HTR-8/SVneo (cell line): Measurements from ENCODE around the gene MMS19.
A peak's percentile ranks its signal among the peaks of the same experiment; 100 is the strongest.

ENCODE experiments used
- DNase-seq: peaks from one replicate; pipeline ENCODE4 v3.0.0; 2011; ENCODE audit warnings: low spot score, mixed read lengths; ENCODE audit not compliant: insufficient read length
- FAIRE-seq: peaks from 2 replicates; lab custom pipeline; 2011; peaks lifted over from hg19 to GRCh38; lab: Jason Lieb, UNC

The MMS19 gene, protein sequence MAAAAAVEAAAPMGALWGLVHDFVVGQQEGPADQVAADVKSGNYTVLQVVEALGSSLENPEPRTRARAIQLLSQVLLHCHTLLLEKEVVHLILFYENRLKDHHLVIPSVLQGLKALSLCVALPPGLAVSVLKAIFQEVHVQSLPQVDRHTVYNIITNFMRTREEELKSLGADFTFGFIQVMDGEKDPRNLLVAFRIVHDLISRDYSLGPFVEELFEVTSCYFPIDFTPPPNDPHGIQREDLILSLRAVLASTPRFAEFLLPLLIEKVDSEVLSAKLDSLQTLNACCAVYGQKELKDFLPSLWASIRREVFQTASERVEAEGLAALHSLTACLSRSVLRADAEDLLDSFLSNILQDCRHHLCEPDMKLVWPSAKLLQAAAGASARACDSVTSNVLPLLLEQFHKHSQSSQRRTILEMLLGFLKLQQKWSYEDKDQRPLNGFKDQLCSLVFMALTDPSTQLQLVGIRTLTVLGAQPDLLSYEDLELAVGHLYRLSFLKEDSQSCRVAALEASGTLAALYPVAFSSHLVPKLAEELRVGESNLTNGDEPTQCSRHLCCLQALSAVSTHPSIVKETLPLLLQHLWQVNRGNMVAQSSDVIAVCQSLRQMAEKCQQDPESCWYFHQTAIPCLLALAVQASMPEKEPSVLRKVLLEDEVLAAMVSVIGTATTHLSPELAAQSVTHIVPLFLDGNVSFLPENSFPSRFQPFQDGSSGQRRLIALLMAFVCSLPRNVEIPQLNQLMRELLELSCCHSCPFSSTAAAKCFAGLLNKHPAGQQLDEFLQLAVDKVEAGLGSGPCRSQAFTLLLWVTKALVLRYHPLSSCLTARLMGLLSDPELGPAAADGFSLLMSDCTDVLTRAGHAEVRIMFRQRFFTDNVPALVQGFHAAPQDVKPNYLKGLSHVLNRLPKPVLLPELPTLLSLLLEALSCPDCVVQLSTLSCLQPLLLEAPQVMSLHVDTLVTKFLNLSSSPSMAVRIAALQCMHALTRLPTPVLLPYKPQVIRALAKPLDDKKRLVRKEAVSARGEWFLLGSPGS

DNA sequence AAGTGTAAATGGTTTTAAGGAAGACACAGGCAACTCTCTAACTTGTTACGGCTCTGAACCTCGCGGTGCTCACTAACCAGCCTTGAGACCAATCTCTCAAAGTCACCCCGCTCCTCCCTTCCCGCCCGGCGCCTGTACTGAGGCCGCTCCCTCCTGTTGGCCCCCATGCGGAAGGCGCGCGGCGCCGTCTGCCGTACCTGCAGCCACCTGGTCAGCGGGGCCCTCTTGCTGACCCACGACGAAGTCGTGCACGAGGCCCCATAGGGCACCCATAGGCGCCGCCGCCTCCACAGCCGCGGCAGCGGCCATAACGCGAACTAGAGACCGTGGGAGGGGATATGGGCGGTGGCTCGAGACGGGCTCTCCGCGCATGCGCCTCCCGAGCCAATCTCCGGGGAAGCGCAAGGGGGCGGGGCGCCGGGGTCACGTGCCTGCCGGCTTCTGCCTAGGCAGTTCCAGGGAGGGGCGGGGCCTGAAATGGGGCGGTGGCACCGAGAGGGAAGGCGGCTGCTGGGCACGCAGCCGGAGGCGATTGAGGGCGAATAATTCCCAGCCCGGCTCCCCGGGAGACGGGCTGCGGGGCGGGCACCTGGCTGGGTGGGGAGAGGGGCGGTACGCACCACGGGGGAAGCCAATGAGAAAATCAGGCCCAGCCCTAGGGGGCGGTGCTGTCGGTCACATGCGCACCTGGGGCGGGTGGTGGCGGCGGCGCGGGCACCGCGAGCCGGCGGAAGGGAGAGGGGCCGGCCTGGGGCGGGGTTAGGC lies at the start of gene MMS19:
MMS19 (minus strand) TSS at position 347 of the 765 bp plus-strand sequence; CDS start at position 309, 38 bp downstream.
- FAIRE-seq: peak; percentile 96
- DNase-seq: peak; percentile 98

DNA sequence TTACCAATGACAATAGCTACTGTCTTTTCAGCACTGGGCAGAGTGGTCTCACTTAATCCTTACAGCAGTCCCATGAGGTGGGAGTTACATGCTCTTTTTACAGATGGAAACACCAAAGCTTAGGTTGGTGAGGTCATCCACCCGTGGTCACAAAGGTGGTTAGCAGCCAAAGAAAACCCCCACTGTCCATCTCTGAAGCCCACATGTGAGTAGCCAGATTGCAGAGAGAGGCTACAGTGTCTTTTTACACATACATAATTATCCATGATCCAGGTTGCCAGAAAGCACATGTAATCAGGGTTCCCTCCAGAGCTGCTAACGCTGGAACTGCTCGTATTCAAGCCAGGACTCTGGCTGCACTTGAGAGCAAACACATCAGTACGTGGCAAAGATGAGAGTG lies 49.7 kb upstream of the MMS19 start:
- DNase-seq (no peak), FAIRE-seq (peak; percentile 4)

DNA sequence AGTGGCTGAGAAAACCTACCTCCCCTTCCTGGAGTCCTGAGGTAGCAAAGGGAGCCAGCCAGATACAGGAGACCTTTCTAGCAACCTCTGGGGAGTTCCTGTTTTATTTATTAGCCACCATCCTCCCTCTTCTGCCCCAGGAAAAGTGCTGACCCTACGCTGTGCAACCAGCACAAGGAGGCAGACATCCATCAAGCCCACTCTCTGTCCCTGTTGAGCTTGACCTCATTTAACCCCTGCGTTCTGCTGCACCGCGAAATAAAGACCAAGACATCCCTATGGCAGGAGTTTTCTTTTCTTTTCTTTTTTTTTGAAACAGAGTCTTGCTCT lies 49.0 kb upstream of the MMS19 start:
- FAIRE-seq (no peak), DNase-seq (no peak)

DNA sequence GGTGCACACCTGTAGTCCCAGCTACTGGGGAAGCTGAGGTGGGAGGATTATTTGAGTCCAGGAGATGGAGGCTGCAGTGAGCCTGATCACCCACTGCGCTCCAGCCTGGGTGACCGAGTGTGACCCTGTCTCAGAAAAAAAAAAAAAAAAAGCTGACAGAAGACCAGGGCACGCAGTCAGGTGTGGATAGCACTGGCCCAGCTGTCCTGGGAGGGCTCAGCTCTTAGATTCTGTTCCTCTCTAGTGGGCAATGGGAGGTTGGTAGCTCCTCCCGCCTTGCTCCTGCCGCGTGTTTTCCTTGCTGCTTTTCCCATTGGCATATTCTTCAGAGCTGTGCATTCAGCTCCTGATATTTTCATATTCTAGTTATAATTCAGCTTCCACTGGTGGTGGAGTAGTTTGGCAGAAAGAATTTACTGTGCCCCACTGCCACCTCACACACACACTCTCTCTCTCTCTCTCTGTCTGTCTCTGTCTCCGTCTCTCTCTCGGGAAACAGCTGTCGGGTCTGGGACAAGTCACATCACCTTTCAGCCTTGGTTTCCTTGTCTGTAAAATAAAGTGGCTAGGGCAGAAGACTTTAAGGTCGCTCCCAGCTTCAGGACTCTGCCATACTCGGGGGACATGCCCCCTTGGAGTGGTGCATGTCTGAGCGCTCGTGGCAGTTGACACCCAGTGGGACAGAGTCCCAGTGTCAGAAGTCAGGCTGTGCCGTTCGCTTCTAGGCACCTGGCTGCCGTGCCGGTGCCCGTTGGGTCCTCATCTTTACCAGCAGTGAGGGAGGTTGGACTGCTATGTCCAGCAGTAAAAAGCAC lies 48.4 kb upstream of the MMS19 start:
- FAIRE-seq: peak; percentile 38
- no peak for DNase-seq

DNA sequence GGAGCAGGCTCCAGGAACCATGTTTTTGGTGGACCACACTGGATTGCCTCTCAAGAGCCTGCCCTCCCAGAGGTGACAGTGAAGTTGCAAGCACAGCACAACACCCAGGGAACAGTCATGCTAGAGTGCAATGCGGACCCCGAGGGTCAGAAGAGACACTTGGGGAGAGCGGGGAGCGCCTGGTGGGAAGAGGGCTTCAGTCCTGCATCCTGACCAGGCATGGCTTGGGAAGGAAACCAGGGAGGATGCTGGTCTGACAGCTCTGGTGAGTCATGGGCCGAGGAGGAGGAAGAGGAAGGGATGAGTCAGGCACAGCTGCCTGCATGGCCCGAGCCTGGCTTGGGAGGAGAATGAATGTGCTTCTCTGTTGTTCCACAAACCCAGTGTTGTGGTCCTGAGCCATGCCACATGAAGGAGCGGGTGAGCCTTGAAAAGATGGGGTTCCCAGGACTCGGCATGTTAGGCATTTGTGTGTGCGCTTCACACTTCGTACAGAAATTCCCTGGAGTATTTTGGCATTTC lies 44.9 kb upstream of the MMS19 start:
- FAIRE-seq (peak; percentile 99), DNase-seq (peak; percentile 93)

DNA sequence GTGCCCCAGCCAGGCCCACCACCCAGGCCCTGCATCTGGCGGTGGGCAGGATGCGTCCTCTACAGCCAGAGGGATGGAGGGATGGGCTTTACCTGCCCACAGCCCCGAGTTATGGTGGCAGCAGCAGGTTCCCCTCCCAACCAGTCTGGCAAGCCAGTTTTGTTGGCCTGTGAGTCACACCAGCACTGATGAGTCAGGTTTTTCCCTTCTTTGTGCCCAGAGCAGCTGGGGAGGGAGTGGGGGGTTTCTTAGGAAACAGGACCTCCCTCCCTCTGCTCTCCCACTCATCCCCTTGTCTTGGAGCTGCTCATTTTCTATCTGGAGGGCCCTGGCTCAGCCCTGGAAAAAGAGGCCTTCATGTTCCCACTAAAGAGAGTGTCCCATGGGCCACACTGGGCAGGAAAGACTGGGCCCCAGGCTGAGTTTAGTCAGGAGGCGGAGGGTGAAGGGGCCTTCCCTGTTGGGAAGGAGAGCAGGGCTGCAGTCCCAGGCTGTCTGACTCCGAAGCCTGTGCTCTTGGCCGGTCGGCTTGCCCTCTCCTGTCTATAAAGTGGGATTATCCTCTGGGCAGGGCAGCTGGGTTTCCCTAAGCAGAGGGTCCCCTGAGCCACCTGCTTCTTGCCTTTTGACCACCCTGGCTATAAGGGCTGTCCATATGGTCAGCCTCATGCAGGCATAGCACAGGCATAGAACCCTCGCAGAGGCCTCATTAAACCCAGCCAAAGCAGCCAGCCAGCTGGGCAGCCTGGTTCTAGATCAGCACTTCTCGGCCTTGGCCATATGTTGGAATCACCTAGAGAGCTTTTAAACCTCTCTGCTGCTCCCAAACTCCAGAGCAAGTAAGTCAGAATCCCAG lies 44.2 kb upstream of the MMS19 start:
- DNase-seq (peak; percentile 79), FAIRE-seq (peak; percentile 81)

DNA sequence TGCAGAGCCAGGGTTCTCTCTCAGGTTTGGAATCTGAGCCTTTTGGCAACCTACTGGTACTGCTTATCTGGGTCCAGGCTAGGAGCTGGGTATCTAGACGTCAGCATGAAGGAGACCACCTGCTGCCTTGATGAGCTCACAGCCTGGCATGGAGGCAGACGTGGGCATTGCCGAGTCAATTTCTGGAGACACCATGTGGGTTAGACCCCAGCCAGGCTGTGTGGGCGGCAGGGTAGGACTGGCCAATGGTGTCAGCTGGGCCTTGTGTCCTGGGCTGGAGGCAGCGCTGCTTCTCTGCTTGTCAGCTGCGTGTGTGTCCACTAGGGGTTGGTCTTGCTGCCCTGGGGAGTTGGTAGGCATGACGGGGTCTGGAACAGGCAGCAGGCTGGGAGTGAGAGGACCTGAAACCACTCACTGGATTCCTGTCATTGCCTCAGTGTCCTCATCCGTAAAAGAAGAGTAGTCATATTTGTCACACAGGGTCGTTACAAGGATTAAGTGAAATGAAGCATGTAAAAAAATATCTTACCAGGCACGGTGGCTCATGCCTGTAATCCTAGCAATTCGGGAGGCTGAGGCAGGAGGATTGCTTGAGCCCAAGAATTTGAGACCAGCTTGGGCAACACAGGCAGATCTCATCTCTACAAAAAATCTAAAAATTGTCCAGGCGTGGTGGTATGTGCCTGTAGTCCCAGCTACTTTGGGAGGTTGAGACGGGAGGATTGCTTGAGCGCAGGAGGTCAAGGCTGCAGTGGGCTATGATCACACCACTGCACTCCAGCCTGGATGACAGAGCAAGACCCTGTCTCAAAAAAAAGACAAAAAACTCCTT lies 42.7 kb upstream of the MMS19 start:
- DNase-seq: no peak
- FAIRE-seq: peak; percentile 31

DNA sequence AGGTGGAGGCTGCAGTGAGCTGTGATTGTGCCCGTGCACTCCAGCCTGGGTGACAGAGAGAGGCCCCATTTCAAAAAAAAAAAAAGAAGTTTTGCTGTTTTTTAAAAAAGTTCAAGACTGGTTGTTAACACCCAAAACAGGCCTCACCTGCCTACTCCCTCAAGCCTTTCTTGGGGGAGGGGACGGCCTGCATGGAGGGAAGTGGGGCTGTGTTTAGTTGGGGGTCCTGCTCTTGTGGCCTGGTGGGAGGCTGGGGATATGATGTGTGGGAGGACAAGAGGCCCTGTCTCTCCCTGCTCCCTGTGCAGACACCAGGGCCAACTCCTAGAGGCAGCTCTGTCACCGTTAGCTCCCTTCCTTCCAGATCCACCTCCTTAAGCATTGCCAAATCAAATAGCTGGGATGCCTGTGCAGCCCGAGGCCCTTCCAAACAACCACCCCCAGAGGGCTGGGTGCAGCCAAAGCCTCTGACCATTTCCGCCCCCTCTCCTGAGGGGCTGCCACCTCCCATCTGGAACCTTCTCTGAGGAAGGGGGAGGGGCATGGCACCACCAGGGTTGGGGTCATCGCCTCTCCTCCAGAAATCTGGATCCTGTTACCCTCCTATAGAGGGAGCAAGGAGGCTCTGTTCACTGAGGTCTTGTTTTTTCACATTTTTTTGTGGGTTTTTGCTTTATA lies 41.4 kb upstream of the MMS19 start:
- peak; percentile 92 for FAIRE-seq
- DNase-seq: peak; percentile 78

DNA sequence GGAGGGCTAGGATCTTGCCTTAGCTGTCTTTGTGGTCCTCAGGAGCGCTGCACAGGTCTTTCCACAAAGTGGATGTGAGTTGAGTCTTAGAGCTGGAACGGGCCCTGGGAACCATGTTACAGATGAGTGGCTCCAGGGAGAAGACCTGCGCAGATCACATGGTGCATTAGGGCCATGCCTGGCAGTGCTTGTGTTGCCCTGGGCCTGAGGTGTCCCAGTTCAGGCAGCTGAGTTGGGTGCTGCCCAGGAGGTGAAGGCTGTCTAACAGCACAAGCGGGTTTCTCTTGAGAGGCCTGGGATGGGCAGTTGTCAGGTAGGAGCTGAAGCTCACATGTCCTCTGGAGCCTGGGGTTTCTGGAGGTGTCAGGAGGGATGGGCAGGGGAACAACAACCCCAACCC lies 40.6 kb upstream of the MMS19 start:
- FAIRE-seq (no peak), DNase-seq (no peak)

DNA sequence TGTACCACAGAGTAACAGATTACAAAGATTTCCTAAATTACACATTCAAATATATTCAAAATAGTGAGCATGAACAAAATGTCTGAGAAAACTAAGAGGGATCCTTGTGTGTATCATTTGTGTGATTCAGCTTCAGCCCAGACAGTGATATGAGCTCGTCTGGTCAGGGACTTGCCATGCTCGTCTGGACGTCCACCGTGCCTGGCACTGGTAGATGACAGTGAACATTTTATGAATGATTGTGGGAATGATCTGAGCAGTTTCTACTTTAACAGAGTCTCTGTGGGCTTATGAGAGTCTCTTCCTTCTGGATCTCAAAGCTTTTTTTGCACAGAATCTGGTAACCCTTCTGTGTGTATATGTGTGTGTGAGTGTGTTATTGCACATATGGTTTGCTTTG lies 40.2 kb upstream of the MMS19 start:
- FAIRE-seq (no peak), DNase-seq (no peak)

DNA sequence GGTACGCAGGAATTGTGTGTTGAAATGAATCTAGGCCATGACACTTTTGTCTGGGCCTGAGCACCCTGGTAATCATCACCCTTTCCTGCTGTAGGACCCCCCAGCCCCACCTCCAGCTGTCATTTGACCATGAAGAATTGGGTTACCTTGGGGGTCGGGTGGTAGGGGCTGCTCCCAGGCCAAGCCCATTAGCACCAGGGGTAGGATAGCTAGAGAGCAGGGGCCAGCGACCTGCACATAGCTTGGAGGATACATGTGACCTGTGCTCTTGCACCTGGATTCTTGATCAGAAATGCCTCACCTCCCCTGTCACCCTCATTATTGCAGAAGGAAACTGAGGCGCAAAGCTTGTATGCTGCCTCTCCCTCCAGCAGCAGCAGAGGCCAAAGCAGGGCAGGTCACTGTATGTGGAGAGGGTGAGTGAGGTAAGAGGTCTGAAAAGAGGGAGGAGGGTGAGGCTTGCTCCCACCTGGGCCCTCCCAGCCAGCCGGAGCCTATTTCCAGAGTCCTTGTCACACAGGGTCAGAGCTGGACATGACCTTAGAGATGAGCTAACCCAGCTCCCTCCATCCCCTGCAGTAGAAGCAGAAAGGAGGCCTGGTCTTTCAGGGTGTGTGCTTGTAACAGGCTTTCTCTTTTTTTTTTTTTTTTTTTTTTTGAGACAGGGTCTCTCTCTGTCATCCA lies 39.1 kb upstream of the MMS19 start:
- DNase-seq: no peak
- FAIRE-seq: no peak

DNA sequence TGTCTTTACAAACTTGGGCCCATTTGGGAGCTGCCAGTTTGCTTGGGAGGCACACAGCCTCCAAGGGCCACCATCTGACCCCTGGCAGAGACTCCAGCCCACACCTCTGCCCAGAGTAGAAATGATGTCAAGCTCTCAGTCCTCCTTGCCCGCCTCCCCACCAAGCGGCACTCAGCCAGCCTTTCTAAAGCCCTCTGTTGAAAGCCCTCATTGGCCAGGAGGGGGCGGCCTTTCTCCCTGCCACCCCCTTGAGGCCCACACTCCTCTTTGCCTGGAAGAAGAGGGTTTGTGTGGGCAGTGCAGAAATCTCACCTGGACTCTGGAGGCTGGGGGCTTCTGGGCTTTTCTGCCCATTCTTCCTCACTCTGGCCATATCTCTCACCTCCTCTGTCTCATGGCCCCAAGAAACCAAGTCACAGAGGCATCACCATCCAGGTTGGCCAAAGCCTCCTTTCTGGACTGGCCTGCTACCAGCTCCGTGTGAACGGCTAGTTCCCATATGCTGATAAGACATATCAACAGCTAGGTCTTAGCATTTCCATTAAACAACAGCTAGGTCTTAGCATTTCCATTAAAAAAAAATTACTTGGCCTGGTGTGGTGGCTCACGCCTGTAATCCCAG lies 36.6 kb upstream of the MMS19 start:
- FAIRE-seq: no peak
- DNase-seq: no peak

DNA sequence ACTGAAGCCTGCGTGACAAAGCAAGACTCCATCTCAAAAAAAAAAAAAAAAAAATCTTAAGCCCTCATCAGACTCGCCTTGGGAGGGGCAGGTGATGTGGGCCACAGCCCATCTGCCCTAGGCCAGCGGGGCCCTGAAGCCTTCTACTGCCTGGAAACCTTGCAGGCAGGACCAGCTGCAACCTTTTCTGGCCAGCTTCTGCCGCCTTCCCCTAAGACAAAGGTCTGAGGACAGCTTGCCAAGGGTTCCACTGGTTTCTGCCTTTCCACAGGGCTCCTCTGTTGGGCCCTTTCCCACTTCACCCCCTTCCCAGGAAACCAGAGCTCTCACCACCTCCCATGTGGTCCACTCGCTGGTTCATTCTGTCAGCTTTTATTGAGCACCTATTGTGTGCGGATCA lies 35.7 kb upstream of the MMS19 start:
- DNase-seq (no peak), FAIRE-seq (no peak)

DNA sequence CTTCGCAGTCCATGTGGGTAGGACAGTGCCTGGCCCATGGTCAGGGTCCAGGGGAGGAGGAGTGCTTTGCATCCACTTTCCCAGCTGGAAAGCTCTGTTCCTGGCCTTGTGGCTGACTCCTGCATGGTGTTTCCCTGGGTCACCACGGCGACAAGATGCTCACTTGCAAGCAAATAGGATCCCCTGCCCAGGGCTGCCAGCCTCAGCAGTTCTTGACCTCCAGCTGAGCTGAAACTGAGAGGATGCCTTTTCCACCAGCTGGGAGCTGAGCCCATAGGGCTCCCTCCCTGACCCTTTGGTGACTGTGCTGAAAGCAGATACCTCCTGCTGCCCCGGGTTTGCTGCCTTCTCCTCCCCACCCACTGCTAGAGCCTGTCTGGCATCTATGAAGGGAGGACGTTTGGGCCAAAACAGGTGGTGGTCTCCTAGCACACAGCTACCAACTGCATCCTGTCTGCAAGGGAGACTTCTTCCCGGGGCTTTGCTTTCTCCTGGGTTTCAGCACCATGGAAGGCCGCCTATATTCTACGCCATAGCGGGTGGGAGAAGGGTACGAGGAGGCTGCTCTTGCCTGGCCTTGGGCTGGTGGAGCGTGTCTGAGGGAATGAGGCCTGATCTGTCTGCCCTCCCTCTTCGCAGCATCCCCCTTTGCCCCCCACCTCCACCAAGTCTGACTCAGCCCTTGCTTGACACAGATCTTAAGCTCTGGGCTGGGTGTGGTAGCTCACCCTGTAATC lies 34.9 kb upstream of the MMS19 start:
- FAIRE-seq: peak; percentile 83
- DNase-seq: peak; percentile 41

DNA sequence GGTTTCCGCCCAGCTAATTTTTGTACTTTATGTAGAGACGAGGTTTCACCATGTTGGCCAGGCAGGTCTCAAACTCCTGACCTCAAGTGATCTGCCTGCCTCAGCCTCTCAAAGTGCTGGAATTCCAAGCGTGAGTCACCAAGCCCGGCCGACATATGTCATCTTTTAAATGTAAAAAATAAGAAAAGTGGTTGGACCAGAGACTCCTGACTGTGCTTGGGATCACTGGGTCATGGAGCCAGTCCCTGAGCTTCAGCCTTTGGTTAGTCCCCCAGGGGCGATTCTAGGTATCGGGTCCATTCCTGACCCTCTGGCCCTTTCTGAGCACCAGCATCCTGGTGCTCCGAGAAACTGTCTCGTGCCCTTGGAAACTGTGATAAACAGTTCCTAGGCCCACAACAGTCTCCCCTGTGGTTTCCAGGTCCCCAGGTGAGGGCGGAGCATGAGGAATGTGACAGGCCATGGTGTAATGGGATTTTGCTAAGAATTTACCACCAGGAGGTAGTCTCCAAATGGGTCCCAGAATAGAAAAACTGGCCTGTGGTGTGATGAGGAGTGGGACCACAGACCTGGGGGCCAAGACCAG lies 33.3 kb upstream of the MMS19 start:
- DNase-seq: no peak
- FAIRE-seq: no peak
